ENCODE measurements around the gene H1-8. TPM values are rescaled to one million over a fixed set of nuclear protein-coding genes. Genes with fewer than 3 reads are reported as not detected.
"Not testable (repeated sequence)": the region's sequence is repeated elsewhere in the genome, so short reads cannot be mapped to it uniquely, and the experiment has no call there.

The H1-8 gene
- total RNA-seq, 2 donors from 2014 or later, result not detected

DNA sequence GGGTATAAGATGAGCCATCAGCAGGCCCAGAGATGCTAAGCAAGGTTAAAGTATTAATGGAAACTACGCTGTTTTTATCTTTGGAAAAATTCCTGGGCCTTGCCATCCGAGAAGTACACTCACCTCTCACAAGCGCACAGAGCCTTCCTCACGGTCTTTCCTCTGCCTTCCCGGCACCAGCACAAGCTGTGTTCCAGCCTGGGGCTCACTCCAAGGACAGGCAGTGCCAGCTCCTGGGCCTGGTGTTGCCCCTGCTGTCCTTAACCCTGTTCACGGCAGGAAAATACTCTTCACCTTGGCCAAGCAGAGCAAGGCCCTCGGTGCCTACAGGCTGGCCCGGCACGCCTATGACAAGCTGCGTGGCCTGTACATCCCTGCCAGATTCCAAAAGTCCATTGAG lies 28.9 kb upstream of the H1-8 start:
- TF ChIP-seq, protein P1, sequence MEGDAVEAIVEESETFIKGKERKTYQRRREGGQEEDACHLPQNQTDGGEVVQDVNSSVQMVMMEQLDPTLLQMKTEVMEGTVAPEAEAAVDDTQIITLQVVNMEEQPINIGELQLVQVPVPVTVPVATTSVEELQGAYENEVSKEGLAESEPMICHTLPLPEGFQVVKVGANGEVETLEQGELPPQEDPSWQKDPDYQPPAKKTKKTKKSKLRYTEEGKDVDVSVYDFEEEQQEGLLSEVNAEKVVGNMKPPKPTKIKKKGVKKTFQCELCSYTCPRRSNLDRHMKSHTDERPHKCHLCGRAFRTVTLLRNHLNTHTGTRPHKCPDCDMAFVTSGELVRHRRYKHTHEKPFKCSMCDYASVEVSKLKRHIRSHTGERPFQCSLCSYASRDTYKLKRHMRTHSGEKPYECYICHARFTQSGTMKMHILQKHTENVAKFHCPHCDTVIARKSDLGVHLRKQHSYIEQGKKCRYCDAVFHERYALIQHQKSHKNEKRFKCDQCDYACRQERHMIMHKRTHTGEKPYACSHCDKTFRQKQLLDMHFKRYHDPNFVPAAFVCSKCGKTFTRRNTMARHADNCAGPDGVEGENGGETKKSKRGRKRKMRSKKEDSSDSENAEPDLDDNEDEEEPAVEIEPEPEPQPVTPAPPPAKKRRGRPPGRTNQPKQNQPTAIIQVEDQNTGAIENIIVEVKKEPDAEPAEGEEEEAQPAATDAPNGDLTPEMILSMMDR (IDR thresholded peaks at IDR 0.05), result no peak
- ATAC-seq (ENCODE audit: insufficient number of reproducible peaks, low FRiP score, low read depth) (no peak), DNase-seq (ENCODE audit: low spot score) (no peak)
- H3K9me3 ChIP-seq, result no peaks in the 10 kb centered on the region
- H3K27me3 ChIP-seq (replicated peaks; ENCODE audit: insufficient read depth), result no peaks in the 10 kb centered on the region
- H3K4me1 ChIP-seq (ENCODE audit: control insufficient read depth in 1 of 2, low read depth in 2 of 2), result no peaks in the 10 kb centered on the region
- no peak overlapping the region for H3K27ac ChIP-seq
- H3K36me3 ChIP-seq, result peaks cover 18% of the 10 kb centered on the region
- no peak overlapping the region for H3K4me3 ChIP-seq

DNA sequence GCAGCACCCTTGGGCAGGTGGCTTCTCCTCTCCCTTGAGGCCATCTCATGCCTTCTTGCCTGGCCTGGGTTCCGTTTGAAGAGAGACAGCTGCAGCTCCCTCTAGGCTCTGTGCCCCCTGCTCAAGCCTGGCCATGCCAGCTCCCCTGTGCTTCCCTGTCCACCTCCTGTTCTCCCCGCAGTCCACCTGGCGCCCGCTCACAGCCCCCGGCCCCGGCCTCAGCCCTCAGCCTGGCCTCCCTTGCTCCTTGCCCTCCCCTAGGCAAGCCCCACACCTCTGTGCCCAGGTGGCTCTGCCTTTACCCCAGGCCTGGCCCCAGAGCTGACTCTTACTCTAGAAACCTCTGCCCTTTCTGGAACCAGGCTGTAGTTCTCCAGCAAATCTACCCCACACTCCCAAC lies 28.4 kb upstream of the H1-8 start:
- DNase-seq (ENCODE audit: low spot score) (no peak), ATAC-seq (ENCODE audit: insufficient number of reproducible peaks, low FRiP score, low read depth) (no peak)
- Histone ChIP-seq H3K4me3 (no peak overlapping the region), H3K36me3 (peaks cover 18% of the 10 kb centered on the region), H3K27me3 (replicated peaks; ENCODE audit: insufficient read depth) (no peaks in the 10 kb centered on the region), H3K27ac (no peak overlapping the region), H3K4me1 (ENCODE audit: control insufficient read depth in 1 of 2, low read depth in 2 of 2) (no peaks in the 10 kb centered on the region), H3K9me3 (no peaks in the 10 kb centered on the region)
- TF ChIP-seq, protein P1 (IDR thresholded peaks at IDR 0.05), result no peak

DNA sequence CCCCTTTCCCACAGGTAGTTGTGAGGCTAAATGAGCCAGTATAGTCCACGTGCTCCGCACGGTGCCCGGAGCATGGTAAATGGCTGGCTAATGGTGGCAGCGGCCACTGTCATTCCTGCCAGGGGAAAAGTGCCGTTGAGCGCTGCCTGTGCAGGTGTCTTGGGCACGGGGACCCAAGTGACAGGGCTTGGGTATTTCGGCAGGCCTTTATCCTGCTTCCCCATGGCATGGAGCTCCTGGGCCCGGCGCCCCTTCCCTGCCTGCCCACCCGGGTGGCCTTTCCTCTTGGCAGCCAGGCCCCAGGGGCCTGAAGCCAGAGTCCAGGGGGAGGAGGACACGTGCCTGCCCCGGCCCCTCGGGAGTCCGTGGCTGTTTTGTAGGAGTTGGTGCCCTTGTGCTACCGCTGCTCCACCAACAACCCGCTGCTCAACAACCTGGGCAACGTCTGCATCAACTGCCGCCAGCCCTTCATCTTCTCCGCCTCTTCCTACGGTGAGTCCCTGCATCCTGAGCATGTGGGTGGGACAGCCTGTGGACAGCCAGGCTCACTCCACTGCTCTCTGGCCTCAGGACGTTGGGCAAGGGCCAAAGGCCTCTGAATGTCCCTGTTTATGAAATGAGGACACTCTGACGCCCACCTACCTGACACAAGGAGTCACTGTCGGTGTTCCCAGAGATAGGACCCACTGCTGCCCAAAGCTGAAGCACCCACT lies 27.7 kb upstream of the H1-8 start:
- not testable (repeated sequence) for H3K4me3 ChIP-seq; H3K9me3 ChIP-seq; ATAC-seq (ENCODE audit: insufficient number of reproducible peaks, low FRiP score, low read depth); H3K27me3 ChIP-seq (replicated peaks; ENCODE audit: insufficient read depth); H3K4me1 ChIP-seq (ENCODE audit: control insufficient read depth in 1 of 2, low read depth in 2 of 2); H3K27ac ChIP-seq; DNase-seq (ENCODE audit: low spot score)
- peaks cover 18% of the 10 kb centered on the region for H3K36me3 ChIP-seq

DNA sequence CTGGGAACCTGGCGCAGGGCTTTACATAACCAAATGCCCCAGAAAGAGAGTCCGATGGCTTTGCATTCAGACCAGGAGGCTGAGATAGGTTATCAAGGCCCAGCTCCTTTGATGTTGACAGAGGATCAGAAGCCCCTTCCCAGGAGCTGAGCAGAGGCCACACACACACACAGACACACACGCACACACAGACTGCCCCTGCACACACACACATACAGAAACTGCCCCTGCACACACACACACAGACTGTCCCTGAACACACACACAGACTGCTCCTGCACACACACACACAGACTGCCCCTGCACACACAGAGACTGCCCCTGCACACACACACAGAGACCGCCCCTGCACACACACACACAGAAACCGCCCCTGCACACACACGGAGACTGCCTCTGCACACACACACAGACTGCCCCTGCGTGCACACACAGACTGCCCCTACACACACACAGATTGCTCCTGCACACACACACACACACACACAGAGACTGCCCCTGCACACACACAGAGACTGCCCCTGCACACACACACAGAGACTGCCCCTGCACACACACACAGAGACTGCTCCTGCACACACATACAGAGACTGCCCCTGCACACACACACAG lies 27.0 kb upstream of the H1-8 start:
- H3K27me3 ChIP-seq (replicated peaks; ENCODE audit: insufficient read depth); ATAC-seq (ENCODE audit: insufficient number of reproducible peaks, low FRiP score, low read depth): not testable (repeated sequence)

DNA sequence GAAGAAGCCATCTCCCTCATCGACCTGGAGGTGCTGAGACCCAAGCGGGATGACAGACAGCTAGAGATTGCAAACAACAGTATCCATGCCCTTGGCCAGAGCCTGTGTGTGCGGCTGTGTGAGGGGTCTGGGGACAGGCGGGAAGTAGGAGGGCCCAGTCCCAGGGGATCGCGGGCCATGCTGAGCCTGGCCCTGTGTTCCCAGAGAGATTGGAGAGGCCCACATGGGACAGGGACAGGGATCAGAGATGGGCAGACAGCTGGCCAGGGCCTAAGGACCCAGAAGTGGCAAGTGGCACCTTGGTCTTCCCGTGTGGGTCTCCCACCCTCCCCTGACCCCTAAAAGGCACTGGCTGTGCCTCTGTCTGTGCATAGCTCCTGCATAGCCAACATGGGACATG lies 25.5 kb upstream of the H1-8 start:
- no peaks in the 10 kb centered on the region for H3K4me1 ChIP-seq (ENCODE audit: control insufficient read depth in 1 of 2, low read depth in 2 of 2)
- peaks cover 11% of the 10 kb centered on the region for H3K36me3 ChIP-seq
- H3K4me3 ChIP-seq, result no peak overlapping the region
- no peak for ATAC-seq (ENCODE audit: insufficient number of reproducible peaks, low FRiP score, low read depth)
- TF ChIP-seq, protein P1 (IDR thresholded peaks at IDR 0.05), result no peak
- H3K27ac ChIP-seq, result no peak overlapping the region
- H3K9me3 ChIP-seq, result no peaks in the 10 kb centered on the region
- no peak for DNase-seq (ENCODE audit: low spot score)
- H3K27me3 ChIP-seq (replicated peaks; ENCODE audit: insufficient read depth), result no peaks in the 10 kb centered on the region

More for the DNA sequence above, 27.0 kb upstream of the H1-8 start:
- not testable (repeated sequence) for H3K9me3 ChIP-seq; H3K4me1 ChIP-seq (ENCODE audit: control insufficient read depth in 1 of 2, low read depth in 2 of 2); H3K4me3 ChIP-seq; H3K27ac ChIP-seq; DNase-seq (ENCODE audit: low spot score)
- H3K36me3 ChIP-seq, result peaks cover 18% of the 10 kb centered on the region

DNA sequence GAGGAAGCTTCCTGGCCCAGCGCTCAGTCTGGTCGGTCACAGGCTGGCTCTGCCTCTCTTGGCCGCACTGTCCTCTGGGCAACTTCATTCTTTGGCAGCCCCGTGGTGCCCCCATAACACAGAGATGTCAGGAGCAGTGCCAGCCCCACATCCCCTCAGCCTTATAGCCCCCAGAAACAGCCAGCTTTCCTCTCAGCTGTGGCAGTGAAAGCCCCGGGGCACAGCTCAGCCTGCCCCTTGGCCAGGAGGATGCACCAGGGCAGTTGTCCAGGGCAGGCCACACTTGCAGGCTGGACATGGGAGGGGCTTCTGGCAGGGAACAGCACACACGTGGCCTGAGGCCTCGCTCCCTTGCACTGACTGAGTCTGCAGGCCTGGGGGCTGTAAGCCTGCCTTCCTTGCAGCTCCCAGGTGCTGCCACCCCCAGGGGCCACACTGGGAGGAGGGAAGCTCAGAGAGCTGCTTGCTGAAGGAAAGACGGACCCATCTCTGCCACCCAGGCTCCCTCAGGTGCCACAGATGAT lies 24.9 kb upstream of the H1-8 start:
- TF ChIP-seq, protein P1 (IDR thresholded peaks at IDR 0.05), result no peak
- H3K27me3 ChIP-seq (replicated peaks; ENCODE audit: insufficient read depth), result no peaks in the 10 kb centered on the region
- DNase-seq (ENCODE audit: low spot score), result no peak
- H3K36me3 ChIP-seq, result peaks cover 5% of the 10 kb centered on the region
- no peak for ATAC-seq (ENCODE audit: insufficient number of reproducible peaks, low FRiP score, low read depth)
- no peaks in the 10 kb centered on the region for H3K4me1 ChIP-seq (ENCODE audit: control insufficient read depth in 1 of 2, low read depth in 2 of 2)
- H3K4me3 ChIP-seq, result no peak overlapping the region
- H3K27ac ChIP-seq, result no peak overlapping the region
- no peaks in the 10 kb centered on the region for H3K9me3 ChIP-seq

Measured in thoracic aorta (tissue), 2 donors.